ENCODE data around the gene MYO3B.
"Not testable (repeated sequence)": the region's sequence is repeated elsewhere in the genome, so short reads cannot be mapped to it uniquely, and the experiment has no call there.

The MYO3B gene

GRCh38 chr2:170349269-170349668, 171.3 kb downstream of the MYO3B start:
- DNase-seq: not testable (repeated sequence)

- DNase-seq: no peak
Measured at GRCh38 chr2:170350929-170351826, 173.2 kb downstream of the MYO3B start.

GRCh38 chr2:170353723-170354122, 175.8 kb downstream of the MYO3B start:
- no peak for DNase-seq

GRCh38 chr2:170354388-170354787, 176.4 kb downstream of the MYO3B start:
- DNase-seq: peak; percentile 96

- peak; percentile 46 for DNase-seq
Measured at GRCh38 chr2:170354855-170355780, 177.2 kb downstream of the MYO3B start.

GRCh38 chr2:170359466-170359865, 181.5 kb downstream of the MYO3B start:
- DNase-seq: no peak

GRCh38 chr2:170360546-170361089, 182.7 kb downstream of the MYO3B start:
- peak; percentile 96 for DNase-seq

GRCh38 chr2:170361090-170361936, 183.4 kb downstream of the MYO3B start:
- peak; percentile 79 for DNase-seq

GRCh38 chr2:170362313-170362870, 184.4 kb downstream of the MYO3B start:
- DNase-seq: no peak

GRCh38 chr2:170362871-170363631, 185.1 kb downstream of the MYO3B start:
- peak; percentile 25 for DNase-seq

- no peak for DNase-seq
Measured at GRCh38 chr2:170365003-170365402, 187.1 kb downstream of the MYO3B start.

- no peak for DNase-seq
Measured at GRCh38 chr2:170365686-170366085, 187.7 kb downstream of the MYO3B start.

- no peak for DNase-seq
Measured at GRCh38 chr2:170368370-170368769, 190.4 kb downstream of the MYO3B start.

GRCh38 chr2:170369228-170369627, 191.3 kb downstream of the MYO3B start:
- DNase-seq: no peak

- DNase-seq: peak; percentile 19
Measured at GRCh38 chr2:170369894-170370293, 191.9 kb downstream of the MYO3B start.

GRCh38 chr2:170371231-170371998, 193.5 kb downstream of the MYO3B start:
- no peak for DNase-seq

- no peak for DNase-seq
Measured at GRCh38 chr2:170375192-170375591, 197.2 kb downstream of the MYO3B start.

GRCh38 chr2:170377500-170378207, 199.7 kb downstream of the MYO3B start:
- DNase-seq: no peak

- DNase-seq: no peak
Measured at GRCh38 chr2:170380267-170380666, 202.3 kb downstream of the MYO3B start.

GRCh38 chr2:170381678-170382077, 203.7 kb downstream of the MYO3B start:
- no peak for DNase-seq

Data from NCI-H82 (cell line).